AG04449 (cell line): ENCODE data around the gene KDM6B.
A peak's percentile ranks its signal among the peaks of the same experiment; 100 is the strongest.

Source experiments
- CTCF ChIA-PET: fragments of 350-600 bp; formaldehyde crosslinking; extraction: SDS; loops from one replicate; lab custom pipeline; 2021; ENCODE audit warnings: antibody characterized with exemption; lab: Yijun Ruan, JAX
- POLR2A ChIA-PET: fragments of 400-600, 350-600 bp; formaldehyde crosslinking; extraction: SDS; loops from one replicate; lab custom pipeline; 2020; ENCODE audit warnings: antibody characterized with exemption, inconsistent platforms; lab: Yijun Ruan, JAX
- DNase-seq: peaks from one replicate; pipeline ENCODE4 v3.0.0-alpha.2; 2010; ENCODE audit warnings: low read depth, low spot score
- H3K4me3 ChIP-seq: 2 replicates; pipeline ENCODE4 v1.5.1; 2011; ENCODE audit warnings: low read depth, mild to moderate bottlenecking, control low read depth, low read length
- TF ChIP-seq, protein P1 (sequence below): IDR thresholded peaks from one replicate; pipeline ENCODE4 v1.5.1; 2011; ENCODE audit warnings: mild to moderate bottlenecking, moderate library complexity, low read length, control low read depth, inconsistent platforms; ENCODE audit not compliant: insufficient read depth; ENCODE audit errors: missing control alignments

The KDM6B gene

DNA sequence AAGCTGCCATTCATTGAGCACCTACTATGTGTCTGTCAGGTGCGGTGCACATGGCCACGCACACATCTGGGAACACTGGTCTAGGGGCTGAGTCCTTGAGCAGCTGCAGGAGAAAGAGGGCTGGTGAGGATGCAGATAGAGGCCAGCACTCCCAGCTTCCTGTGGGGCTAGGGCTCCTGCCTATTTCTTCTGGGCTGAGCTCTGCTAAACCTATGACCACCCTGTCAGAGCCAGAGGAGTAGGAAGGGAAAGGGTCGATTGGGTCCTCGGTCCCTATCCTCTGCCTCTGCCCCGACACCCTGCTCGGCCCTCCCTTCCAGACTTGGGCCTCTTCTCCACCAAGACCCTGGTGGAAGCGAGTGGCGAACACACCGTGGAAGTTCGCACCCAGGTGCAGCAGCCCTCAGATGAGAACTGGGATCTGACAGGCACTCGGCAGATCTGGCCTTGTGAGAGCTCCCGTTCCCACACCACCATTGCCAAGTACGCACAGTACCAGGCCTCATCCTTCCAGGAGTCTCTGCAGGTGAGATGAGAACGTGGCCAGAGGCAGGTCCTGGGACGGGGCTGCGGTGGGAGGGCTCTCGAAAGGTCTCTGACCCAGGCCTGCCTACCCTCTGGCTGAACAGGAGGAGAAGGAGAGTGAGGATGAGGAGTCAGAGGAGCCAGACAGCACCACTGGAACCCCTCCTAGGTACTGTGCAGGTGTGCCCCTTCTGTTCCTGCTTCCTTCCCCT is 16.9 kb downstream of the KDM6B start:
- TF ChIP-seq, protein P1, sequence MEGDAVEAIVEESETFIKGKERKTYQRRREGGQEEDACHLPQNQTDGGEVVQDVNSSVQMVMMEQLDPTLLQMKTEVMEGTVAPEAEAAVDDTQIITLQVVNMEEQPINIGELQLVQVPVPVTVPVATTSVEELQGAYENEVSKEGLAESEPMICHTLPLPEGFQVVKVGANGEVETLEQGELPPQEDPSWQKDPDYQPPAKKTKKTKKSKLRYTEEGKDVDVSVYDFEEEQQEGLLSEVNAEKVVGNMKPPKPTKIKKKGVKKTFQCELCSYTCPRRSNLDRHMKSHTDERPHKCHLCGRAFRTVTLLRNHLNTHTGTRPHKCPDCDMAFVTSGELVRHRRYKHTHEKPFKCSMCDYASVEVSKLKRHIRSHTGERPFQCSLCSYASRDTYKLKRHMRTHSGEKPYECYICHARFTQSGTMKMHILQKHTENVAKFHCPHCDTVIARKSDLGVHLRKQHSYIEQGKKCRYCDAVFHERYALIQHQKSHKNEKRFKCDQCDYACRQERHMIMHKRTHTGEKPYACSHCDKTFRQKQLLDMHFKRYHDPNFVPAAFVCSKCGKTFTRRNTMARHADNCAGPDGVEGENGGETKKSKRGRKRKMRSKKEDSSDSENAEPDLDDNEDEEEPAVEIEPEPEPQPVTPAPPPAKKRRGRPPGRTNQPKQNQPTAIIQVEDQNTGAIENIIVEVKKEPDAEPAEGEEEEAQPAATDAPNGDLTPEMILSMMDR: no peak
- no peak overlapping the region for H3K4me3 ChIP-seq
- DNase-seq: no peak
- POLR2A ChIA-PET: no interaction called here
- CTCF ChIA-PET: interaction anchor here (0.6 to 3.3 kb wide), 12 partner anchors 9 to 209 kb away, joined by 3 to 40 read pairs (median 6); partner anchors contain the start of gene KDM6B

DNA sequence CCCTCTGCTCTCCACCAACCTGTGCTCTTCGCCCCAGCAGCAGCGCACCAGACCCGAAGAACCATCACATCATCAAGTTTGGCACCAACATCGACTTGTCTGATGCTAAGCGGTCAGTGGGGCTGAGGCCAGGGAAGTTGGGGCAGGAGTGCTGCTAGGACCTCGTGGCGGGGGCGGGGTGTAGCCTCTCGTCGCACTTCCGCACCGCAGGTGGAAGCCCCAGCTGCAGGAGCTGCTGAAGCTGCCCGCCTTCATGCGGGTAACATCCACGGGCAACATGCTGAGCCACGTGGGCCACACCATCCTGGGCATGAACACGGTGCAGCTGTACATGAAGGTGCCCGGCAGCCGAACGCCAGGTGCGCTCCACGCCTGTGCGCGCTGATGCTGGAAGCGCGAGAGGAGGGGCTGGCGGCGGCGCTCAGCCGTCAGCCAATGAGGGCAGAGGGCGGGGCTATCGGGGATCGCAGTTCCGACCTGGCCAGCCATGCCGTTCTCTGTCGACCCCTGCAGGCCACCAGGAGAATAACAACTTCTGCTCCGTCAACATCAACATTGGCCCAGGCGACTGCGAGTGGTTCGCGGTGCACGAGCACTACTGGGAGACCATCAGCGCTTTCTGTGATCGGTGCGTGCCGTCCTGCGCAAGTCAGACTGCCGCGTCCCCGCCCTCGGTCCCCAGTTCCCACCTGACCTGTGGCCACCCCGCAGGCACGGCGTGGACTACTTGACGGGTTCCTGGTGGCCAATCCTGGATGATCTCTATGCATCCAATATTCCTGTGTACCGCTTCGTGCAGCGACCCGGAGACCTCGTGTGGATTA is 17.6 kb downstream of the KDM6B start:
- no peak overlapping the region for H3K4me3 ChIP-seq
- TF ChIP-seq, protein P1: peak; percentile 93
- DNase-seq: no peak
- POLR2A ChIA-PET: no interaction called here
- CTCF ChIA-PET: interaction anchor here (1.0 to 3.3 kb wide), 8 partner anchors 11 to 208 kb away, joined by 3 to 40 read pairs (median 12); partner anchors contain the start of gene KDM6B

DNA sequence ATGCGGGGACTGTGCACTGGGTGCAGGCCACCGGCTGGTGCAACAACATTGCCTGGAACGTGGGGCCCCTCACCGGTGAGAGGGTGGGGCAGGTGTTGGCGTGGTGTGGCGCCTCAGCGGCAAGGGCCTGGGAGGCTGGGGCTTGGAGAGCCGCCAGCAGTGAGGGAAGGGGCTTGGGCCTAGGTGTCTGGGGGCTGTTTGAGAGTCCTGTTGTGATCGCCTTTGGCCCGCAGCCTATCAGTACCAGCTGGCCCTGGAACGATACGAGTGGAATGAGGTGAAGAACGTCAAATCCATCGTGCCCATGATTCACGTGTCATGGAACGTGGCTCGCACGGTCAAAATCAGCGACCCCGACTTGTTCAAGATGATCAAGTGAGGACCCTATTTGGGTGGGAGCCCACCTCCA is 18.2 kb downstream of the KDM6B start:
- TF ChIP-seq, protein P1: no peak
- no peak overlapping the region for H3K4me3 ChIP-seq
- ChIA-PET POLR2A (no interaction called here), CTCF (interaction anchor here (1.6 to 3.3 kb wide), 2 partner anchors 19 to 27 kb away, joined by 7 to 40 read pairs; partner anchors contain the start of gene KDM6B)
- DNase-seq: no peak

DNA sequence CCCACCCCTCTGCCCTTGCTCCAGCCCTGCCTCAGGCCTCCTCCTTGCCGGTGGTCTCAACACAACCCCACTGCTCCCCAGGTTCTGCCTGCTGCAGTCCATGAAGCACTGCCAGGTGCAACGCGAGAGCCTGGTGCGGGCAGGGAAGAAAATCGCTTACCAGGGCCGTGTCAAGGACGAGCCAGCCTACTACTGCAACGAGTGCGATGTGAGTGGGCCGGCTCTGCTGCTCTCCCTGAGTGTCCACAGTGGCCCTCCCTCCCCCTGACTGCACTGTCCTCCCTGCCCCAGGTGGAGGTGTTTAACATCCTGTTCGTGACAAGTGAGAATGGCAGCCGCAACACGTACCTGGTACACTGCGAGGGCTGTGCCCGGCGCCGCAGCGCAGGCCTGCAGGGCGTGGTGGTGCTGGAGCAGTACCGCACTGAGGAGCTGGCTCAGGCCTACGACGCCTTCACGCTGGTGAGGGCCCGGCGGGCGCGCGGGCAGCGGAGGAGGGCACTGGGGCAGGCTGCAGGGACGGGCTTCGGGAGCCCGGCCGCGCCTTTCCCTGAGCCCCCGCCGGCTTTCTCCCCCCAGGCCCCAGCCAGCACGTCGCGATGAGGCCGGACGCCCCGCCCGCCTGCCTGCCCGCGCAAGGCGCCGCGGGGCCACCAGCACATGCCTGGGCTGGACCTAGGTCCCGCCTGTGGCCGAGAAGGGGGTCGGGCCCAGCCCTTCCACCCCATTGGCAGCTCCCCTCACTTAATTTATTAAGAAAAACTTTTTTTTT is 19.1 kb downstream of the KDM6B start:
- TF ChIP-seq, protein P1: no peak
- DNase-seq: no peak
- POLR2A ChIA-PET: interaction anchor here (0.6 kb wide), 1 partner anchor 137 kb away, joined by 4 read pairs; no protein-coding TSS in a partner anchor
- H3K4me3 ChIP-seq: no peak overlapping the region
- CTCF ChIA-PET: interaction anchor here (0.9 to 1.2 kb wide), 8 partner anchors 8 to 209 kb away, joined by 3 to 5 read pairs (median 4); no protein-coding TSS in a partner anchor

DNA sequence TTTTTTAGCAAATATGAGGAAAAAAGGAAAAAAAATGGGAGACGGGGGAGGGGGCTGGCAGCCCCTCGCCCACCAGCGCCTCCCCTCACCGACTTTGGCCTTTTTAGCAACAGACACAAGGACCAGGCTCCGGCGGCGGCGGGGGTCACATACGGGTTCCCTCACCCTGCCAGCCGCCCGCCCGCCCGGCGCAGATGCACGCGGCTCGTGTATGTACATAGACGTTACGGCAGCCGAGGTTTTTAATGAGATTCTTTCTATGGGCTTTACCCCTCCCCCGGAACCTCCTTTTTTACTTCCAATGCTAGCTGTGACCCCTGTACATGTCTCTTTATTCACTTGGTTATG is 19.6 kb downstream of the KDM6B start:
- H3K4me3 ChIP-seq: no peak overlapping the region
- ChIA-PET POLR2A (interaction anchor here (0.6 kb wide), 1 partner anchor 137 kb away, joined by 4 read pairs; no protein-coding TSS in a partner anchor), CTCF (interaction anchor here (0.9 to 1.2 kb wide), 8 partner anchors 9 to 208 kb away, joined by 3 to 5 read pairs (median 4); no protein-coding TSS in a partner anchor)
- TF ChIP-seq, protein P1: no peak
- DNase-seq: no peak
